Activated CD4-positive, alpha-beta T cell treated with anti-CD3 and anti-CD28 coated beads, Interleukin-2, amount 10 ng/mL, durations not matched to agents 24 days and 14 days (primary cell): ENCODE data around the gene STX8. TPM values are rescaled to one million over a fixed set of nuclear protein-coding genes. Genes with fewer than 3 reads are reported as not detected.

Experiments
- DNase-seq: peaks from one replicate; pipeline ENCODE4 v3.0.0; 2022
- H3K27ac Mint-ChIP-seq: one replicate; pipeline ENCODE4 v1.8.0; 2022; ENCODE audit warnings: mild to moderate bottlenecking, mixed read lengths
- H3K27me3 Mint-ChIP-seq: one replicate; pipeline ENCODE4 v1.8.0; 2022; ENCODE audit warnings: mixed read lengths
- H3K36me3 Mint-ChIP-seq: one replicate; pipeline ENCODE4 v1.8.0; 2022; ENCODE audit warnings: low read depth, mild to moderate bottlenecking, mixed read lengths
- H3K4me1 Mint-ChIP-seq: one replicate; pipeline ENCODE4 v1.8.0; 2021; ENCODE audit warnings: mixed read lengths
- H3K4me3 Mint-ChIP-seq: one replicate; pipeline ENCODE4 v1.8.0; 2022; ENCODE audit warnings: mild to moderate bottlenecking, moderate library complexity, mixed read lengths
- H3K9me3 Mint-ChIP-seq: one replicate; pipeline ENCODE4 v1.8.0; 2021; ENCODE audit warnings: mixed read lengths
- intact Hi-C: fragments of 100-400 bp; cut with micrococcal nuclease; formaldehyde crosslinking; loops from one replicate; pipeline ENCODE4 v1.15.1; 2023
- total RNA-seq: library from RNA; stranded (reverse); gene quantifications from 2 replicates; pipeline ENCODE4 v1.2.3, GENCODE V29; 2022

The STX8 gene
- total RNA-seq, 1 donor from 2014 or later: 45.9 TPM

DNA sequence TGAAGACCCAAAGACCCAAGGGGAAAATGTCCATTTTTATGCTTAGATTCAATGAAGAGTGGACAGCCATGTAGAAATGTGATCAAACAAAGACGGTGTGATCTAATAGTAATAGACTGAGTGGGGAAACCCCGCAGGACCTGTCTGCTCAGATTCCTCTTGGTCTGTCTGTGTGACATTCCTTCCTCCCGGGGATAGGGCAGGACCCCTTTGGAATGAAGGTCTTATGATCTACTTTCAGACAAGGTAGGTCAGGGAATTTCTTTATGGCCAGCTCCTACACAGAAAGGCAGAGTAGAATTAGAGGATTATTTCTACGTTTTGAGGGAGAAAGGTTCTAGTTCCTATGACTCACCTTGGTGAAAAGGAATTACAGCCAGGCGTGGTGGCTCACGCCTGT, 267.6 kb downstream of the STX8 start:
- H3K36me3 Mint-ChIP-seq: no peaks in the 10 kb centered on the region
- H3K4me3 Mint-ChIP-seq: no peak overlapping the region

DNA sequence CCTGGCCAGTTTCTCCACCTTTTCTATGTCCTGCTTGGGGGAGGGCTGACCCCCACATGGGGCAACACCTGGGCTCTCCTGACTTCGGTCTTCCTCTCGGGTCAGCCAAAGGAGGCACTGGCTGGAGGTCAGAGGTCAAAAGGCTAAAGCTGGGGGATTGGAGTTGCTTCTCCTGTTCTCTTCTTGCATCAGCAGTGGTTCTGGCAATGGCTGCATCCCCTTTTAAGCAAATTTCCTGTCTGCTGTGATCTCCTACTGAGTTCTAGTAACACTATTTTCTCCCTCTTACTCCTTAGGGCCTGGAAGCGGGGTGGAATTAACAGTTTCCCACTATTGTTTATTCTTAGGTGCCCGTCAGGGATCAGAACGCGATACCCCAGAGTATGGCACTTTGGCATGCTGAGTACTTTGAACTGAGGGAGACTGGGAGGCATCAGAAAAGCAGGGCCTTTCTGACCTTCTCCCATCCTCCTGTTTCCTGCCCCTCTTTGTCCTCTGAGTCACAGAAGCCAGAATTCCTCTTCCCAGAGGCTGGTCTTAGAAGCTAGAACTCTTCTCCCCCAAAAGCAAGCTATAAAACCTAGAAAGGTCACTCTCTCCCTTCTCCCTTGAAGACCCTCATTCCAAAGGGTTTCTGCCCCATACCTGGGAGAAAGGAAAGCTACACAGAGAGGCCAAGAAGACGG, 268.2 kb downstream of the STX8 start:
- no peaks in the 10 kb centered on the region for H3K27me3 Mint-ChIP-seq
- no peak overlapping the region for H3K27ac Mint-ChIP-seq
- intact Hi-C loops: no loop called here

More for the DNA sequence above, 267.6 kb downstream of the STX8 start:
- no peaks in the 10 kb centered on the region for H3K4me1 Mint-ChIP-seq
- DNase-seq: no peak
- H3K27ac Mint-ChIP-seq: no peak overlapping the region
- H3K27me3 Mint-ChIP-seq: no peaks in the 10 kb centered on the region
- intact Hi-C loops: no loop called here
- no peaks in the 10 kb centered on the region for H3K9me3 Mint-ChIP-seq

DNA sequence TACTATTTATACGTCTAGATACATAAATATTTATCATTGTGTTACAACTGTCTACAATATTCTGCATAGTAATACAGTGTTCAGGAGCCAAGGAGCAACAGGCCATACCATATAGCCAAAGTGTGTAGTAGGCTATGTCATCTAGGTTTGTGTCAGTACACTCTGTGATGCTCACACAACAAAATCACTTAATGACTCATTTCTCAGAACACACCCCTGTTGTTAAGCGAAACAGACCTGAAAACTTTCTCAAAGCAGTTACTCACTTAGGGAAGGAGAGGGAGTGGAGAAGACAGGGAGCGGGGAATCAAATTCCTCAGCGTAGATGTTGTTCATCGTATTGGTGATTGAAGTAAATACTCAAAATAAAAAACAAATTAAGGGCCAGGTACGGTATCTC, 269.5 kb downstream of the STX8 start:
- Mint-ChIP-seq H3K27ac (no peak overlapping the region), H3K36me3 (no peaks in the 10 kb centered on the region), H3K27me3 (no peaks in the 10 kb centered on the region), H3K4me3 (no peak overlapping the region), H3K4me1 (no peaks in the 10 kb centered on the region), H3K9me3 (no peaks in the 10 kb centered on the region)
- no peak for DNase-seq
- intact Hi-C loops: no loop called here

More for the DNA sequence above, 268.2 kb downstream of the STX8 start:
- H3K9me3 Mint-ChIP-seq: no peaks in the 10 kb centered on the region
- H3K4me3 Mint-ChIP-seq: no peak overlapping the region
- DNase-seq: no peak
- no peaks in the 10 kb centered on the region for H3K4me1 Mint-ChIP-seq
- H3K36me3 Mint-ChIP-seq: no peaks in the 10 kb centered on the region

DNA sequence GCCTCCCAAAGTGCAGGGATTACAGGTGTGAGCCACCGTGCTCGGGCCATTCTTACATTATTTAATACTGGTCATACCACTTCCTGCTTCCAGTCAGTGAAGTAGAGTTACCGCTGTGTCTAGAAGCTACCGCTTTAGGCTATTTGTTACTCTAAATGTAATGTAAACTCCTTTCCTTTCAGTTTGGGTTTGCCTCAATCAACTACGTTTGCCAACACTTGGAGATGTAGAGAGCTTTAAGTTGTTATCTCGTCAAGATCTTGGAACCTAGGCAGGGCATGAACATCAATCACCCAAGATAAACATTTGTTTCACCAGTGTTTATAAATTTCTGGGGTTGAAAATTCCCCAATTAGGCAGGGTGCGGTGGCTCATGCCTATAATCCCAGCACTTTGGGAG, 275.9 kb downstream of the STX8 start:
- no peak overlapping the region for H3K4me3 Mint-ChIP-seq
- H3K27ac Mint-ChIP-seq: no peak overlapping the region
- intact Hi-C loops: loop anchor here (10.0 kb wide), 2 partner anchors 65 to 225 kb away; no protein-coding TSS in a partner anchor
- H3K9me3 Mint-ChIP-seq: no peaks in the 10 kb centered on the region
- H3K27me3 Mint-ChIP-seq: no peaks in the 10 kb centered on the region
- no peaks in the 10 kb centered on the region for H3K4me1 Mint-ChIP-seq
- no peaks in the 10 kb centered on the region for H3K36me3 Mint-ChIP-seq
- no peak for DNase-seq

DNA sequence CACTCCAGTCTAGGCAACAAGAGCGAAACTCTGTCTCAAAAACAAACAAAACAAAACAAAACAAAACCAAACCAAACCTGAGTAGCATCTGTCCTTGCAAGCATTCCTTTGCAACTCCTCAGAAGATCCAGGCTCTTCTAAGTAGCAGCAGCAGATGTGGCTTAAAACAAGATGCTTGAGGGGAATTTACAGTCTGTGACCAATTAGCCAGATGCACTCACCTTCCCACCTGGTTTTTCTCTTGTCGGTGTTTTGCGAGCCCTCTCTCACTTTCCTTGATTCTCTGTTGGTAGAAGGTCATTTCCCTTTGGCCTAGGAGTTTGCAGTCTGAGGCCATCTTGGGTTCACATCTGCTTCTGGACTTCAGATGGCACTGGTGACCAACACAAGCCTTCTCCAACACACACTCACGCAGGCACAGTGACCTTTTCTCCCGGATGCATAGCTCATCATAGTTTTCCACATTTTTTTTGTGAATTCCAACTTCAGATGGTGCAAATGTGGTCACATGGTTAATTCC, 276.8 kb downstream of the STX8 start:
- H3K9me3 Mint-ChIP-seq: no peaks in the 10 kb centered on the region
- no peak overlapping the region for H3K4me3 Mint-ChIP-seq
- no peaks in the 10 kb centered on the region for H3K27me3 Mint-ChIP-seq
- no peaks in the 10 kb centered on the region for H3K36me3 Mint-ChIP-seq
- intact Hi-C loops: loop anchor here (10.0 kb wide), 2 partner anchors 64 to 226 kb away; no protein-coding TSS in a partner anchor
- no peak overlapping the region for H3K27ac Mint-ChIP-seq
- no peaks in the 10 kb centered on the region for H3K4me1 Mint-ChIP-seq
- DNase-seq: no peak

DNA sequence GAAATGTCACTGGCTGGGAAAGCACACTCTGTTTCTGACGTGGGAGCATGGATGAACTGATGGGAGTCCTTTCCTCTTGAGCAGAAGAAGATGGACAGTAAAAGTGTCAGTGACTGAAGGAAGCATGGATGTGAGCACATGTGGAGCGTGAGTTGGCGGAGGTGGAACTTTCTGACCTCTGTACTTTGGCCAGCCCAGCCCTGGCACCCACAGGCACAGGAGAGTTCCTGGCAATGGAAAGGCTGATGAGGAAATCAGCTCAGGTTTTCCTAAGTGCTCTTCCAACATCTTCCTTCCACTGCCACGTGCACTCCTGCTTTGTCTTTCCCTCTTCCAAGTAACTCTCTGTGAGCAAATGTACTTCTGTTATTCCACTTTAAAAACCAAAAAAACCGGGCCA, 277.5 kb downstream of the STX8 start:
- Mint-ChIP-seq H3K27me3 (no peaks in the 10 kb centered on the region), H3K27ac (no peak overlapping the region), H3K4me1 (no peaks in the 10 kb centered on the region), H3K9me3 (no peaks in the 10 kb centered on the region), H3K4me3 (no peak overlapping the region), H3K36me3 (no peaks in the 10 kb centered on the region)
- DNase-seq: no peak
- intact Hi-C loops: loop anchor here (10.0 kb wide), 2 partner anchors 63 to 227 kb away; no protein-coding TSS in a partner anchor

DNA sequence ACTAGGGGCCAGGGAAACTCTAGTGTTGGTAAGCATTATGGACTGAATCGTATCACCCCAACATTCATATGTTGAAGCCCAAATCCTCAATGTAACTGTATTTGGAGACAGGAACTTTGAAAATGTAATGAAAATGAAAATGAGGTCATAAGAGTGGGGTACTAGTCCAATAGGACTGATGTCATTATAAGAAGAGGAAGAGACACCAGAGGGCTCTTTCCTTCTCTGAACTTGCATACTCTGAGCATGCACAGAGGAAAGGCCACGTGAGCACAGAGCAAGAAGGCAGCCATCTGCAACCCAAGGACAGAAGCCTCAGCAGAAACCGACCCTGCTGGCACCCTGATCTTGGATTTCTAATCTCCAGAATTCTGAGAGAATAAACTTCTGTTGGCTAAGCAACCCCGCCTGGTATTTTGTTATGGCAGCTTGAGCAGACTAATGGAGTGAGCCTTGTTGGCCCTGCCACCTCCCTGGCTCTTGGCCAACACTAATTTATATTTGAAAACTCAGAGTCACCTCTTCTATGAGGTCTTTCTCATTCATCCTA, 280.9 kb downstream of the STX8 start:
- no peaks in the 10 kb centered on the region for H3K27me3 Mint-ChIP-seq
- H3K36me3 Mint-ChIP-seq: no peaks in the 10 kb centered on the region
- intact Hi-C loops: loop anchor here (5.0 to 10.0 kb wide), 3 partner anchors 60 to 272 kb away; partner anchors contain the start of gene NTN1
- no peaks in the 10 kb centered on the region for H3K9me3 Mint-ChIP-seq
- no peak overlapping the region for H3K27ac Mint-ChIP-seq
- no peak for DNase-seq
- H3K4me3 Mint-ChIP-seq: no peak overlapping the region
- H3K4me1 Mint-ChIP-seq: peaks cover 10% of the 10 kb centered on the region

DNA sequence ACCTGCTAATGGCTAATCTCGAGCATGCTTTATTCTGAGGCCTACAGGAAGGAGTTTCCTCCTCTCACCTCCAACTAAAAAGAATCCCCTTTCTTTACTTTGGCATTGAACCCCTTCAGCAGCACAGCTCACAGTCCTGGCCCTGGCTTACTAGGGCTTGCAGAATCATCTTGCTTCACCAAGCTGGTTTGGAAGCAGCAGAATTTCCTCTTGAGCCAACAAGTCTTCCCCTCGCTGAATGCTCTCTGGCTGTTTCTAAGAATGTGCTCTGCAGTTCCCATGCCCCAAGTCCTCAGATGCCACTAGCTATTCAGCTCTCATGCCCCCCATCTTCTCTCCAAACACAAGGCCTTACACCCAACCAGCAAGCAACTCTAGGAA, 283.1 kb downstream of the STX8 start:
- Mint-ChIP-seq H3K4me1 (peaks cover 22% of the 10 kb centered on the region), H3K27ac (no peak overlapping the region), H3K36me3 (no peaks in the 10 kb centered on the region), H3K4me3 (no peak overlapping the region), H3K27me3 (no peaks in the 10 kb centered on the region), H3K9me3 (no peaks in the 10 kb centered on the region)
- intact Hi-C loops: loop anchor here (1.0 to 10.0 kb wide), 4 partner anchors 58 to 270 kb away; partner anchors contain the start of gene NTN1
- no peak for DNase-seq

DNA sequence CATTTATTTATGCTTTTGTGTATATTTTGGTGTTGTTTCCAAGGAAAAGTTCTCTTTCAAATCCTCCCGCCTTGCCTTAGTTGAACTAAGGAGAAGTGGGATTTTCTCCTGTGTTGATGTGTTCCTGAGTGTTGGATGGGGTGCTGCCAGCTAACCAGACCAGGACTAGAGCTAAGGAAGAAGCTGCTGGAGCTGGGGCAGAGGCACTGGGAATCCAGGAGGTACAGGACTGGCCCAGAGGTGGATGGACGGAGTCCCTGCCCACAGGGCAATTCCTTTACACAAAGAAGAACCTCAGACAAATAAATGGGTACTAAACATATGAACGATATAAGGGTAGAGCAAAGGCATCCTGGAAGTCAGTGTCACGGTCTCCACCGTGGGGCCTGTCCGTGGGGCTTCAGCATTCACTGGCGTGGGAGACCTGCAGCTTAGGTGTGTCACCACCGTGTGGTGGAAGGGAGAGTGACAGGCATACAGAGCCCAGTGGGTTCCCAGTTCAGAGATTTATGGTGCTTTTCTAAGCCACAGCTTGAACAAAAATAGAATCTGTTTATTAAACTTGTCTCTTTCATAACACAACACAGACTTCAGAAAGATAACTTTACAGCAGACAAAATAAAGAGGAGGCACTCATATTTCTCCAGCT, 283.6 kb downstream of the STX8 start:
- Mint-ChIP-seq H3K36me3 (no peaks in the 10 kb centered on the region), H3K9me3 (no peaks in the 10 kb centered on the region), H3K4me3 (no peak overlapping the region), H3K4me1 (peaks cover 22% of the 10 kb centered on the region), H3K27me3 (no peaks in the 10 kb centered on the region), H3K27ac (no peak overlapping the region)
- intact Hi-C loops: loop anchor here (1.0 to 10.0 kb wide), 5 partner anchors 39 to 270 kb away; partner anchors contain the start of gene NTN1
- peak; percentile 74 for DNase-seq

DNA sequence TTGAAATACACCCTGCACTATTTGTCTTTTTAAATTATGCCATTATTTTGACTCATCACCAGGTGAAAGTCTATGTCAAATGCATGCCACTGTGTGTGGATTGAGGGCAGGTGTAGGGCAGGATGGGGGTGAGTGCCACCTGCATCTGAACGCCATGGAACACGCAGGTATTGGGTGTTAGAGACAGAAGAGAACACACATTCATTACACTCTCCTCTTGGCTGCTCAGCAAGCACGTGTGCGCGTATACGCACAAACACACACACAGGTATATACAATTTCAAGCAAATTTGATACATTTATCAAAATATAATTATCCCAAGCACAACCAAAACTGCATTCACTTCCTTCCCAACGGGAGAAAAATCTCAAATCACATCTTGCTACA, 285.4 kb downstream of the STX8 start:
- Mint-ChIP-seq H3K9me3 (no peaks in the 10 kb centered on the region), H3K27me3 (no peaks in the 10 kb centered on the region), H3K4me1 (peaks cover 22% of the 10 kb centered on the region), H3K36me3 (no peaks in the 10 kb centered on the region), H3K27ac (peak overlapping the region; percentile 78), H3K4me3 (peak overlapping the region; percentile 32)
- no peak for DNase-seq
- intact Hi-C loops: loop anchor here (2.0 to 10.0 kb wide), 4 partner anchors 37 to 268 kb away; partner anchors contain the start of gene NTN1

DNA sequence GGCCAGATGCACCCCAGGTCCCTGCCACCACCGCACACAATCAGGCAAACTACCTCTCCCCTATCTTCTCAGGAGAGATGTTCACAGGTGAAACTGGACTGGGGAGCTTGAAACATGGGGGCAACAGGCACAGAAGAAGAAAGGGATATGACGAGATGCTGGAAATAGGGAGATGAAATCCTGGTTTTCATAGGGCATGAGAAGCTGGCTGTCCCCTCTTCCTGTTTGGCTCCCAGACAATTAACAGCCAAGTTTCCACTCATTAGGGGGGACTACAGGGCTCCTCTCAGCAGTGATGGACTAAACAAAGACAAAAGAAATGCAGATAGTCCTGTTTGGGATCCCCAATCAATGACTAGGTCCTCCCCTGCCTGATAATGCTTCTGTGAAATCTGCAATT, 288.3 kb downstream of the STX8 start:
- Mint-ChIP-seq H3K9me3 (no peaks in the 10 kb centered on the region), H3K4me1 (peaks cover 22% of the 10 kb centered on the region), H3K36me3 (no peaks in the 10 kb centered on the region), H3K27me3 (no peaks in the 10 kb centered on the region), H3K27ac (no peak overlapping the region), H3K4me3 (no peak overlapping the region)
- intact Hi-C loops: no loop called here
- DNase-seq: no peak

DNA sequence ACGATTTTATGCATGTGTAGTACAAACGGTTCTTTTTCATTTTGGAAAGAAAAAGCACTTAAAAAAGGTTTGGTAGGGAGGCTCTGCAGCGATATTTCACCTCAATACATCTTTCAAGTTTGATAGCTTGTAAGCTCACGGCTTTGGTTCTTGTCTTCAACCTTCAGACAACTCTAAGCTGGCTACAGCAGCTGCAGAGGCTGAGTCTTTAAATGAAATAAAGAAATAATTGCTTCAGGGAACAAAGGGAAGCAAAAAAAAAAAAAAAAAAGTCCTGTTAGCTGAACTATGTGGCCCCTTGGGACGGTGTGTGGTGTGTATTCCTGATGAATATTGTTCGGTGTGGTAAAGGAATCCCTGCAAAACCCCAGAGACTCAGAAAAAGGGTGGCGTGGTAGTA, 289.2 kb downstream of the STX8 start:
- intact Hi-C loops: no loop called here
- no peak for DNase-seq
- Mint-ChIP-seq H3K27ac (no peak overlapping the region), H3K4me1 (peaks cover 20% of the 10 kb centered on the region), H3K27me3 (no peaks in the 10 kb centered on the region), H3K9me3 (no peaks in the 10 kb centered on the region), H3K36me3 (no peaks in the 10 kb centered on the region), H3K4me3 (no peak overlapping the region)

DNA sequence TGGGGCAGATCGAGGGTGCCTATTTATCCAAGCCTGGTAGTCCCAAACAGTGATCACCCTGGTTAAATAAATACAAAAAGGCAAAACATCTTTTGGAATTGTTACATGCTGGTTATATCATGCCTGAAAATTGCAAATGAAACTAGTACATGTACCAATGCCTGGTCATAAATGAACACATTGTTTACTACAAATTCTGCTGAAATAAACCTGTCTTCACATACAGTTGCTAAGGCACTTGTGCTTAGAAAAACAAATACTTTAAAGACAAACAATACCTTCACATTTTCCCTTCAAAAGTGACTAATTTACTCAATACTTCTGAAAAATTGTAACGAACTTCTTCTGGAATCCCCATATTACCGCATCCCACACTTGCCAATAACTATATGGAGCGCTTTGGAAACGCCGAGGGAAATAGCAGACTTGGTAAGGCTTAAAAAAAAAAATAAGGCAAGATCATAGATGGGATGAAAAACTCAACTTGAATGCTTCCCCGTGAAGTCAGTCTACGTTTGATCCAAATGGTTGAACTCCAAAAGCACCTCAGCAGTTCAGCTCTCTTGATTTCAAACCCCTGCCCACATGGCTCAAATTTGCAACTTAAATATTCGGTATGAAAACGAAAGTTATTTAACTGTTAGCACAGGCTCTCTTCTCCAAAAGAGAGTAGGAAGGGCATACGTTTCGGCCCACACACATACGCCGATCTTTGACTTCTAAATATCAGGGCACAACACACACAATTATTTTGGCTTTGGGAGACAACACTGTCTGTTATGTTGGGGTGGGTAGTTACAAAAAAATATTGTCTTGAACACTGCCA, 289.8 kb downstream of the STX8 start:
- peaks cover 20% of the 10 kb centered on the region for H3K4me1 Mint-ChIP-seq
- no peak overlapping the region for H3K27ac Mint-ChIP-seq
- DNase-seq: no peak
- no peak overlapping the region for H3K4me3 Mint-ChIP-seq
- no peaks in the 10 kb centered on the region for H3K9me3 Mint-ChIP-seq
- H3K27me3 Mint-ChIP-seq: no peaks in the 10 kb centered on the region
- H3K36me3 Mint-ChIP-seq: no peaks in the 10 kb centered on the region
- intact Hi-C loops: no loop called here
